Epithelial cell of esophagus (primary cell): ENCODE data around the gene SPACA9.

ENCODE experiments used
- DNase-seq: peaks from one replicate; pipeline ENCODE4 v3.0.0; 2010; ENCODE audit warnings: low read depth
- H3K4me3 ChIP-seq: 2 replicates; pipeline ENCODE4 v1.5.1; 2011; ENCODE audit warnings: mild to moderate bottlenecking, low read length, control low read depth
- CTCF ChIP-seq: IDR thresholded peaks from 2 replicates; pipeline ENCODE4 v1.5.1; 2011; ENCODE audit warnings: low read depth, mild to moderate bottlenecking, low read length, control low read depth, inconsistent platforms; ENCODE audit not compliant: insufficient read depth; ENCODE audit errors: missing control alignments

Gene SPACA9

GRCh38 chr9:132876849-132877248 lies 1.8 kb upstream of the SPACA9 start:
- TF ChIP-seq CTCF, result no peak
- H3K4me3 ChIP-seq, result no peak overlapping the region

GRCh38 chr9:132877458-132877823 lies 1.3 kb upstream of the SPACA9 start:
- H3K4me3 ChIP-seq, result peak overlapping the region; percentile 57
- TF ChIP-seq CTCF, result no peak
- DNase-seq, result no peak

More at GRCh38 chr9:132876849-132877248, 1.8 kb upstream of the SPACA9 start:
- DNase-seq, result no peak

- peak within 1 kb of the TSS; percentile 57 for H3K4me3 ChIP-seq
- TF ChIP-seq CTCF, result no peak
- DNase-seq, result peak; percentile 73
Observed at GRCh38 chr9:132877824-132878694, 639 bp upstream of the SPACA9 start, which contains the start of gene AK8. AK8 (minus strand) TSS chr9:132878284; CDS start chr9:132878255, 29 bp downstream.

GRCh38 chr9:132879457-132880323 lies 992 bp downstream of the SPACA9 start:
- no peak for DNase-seq
- no peak for TF ChIP-seq CTCF
- H3K4me3 ChIP-seq, result no peak overlapping the region

GRCh38 chr9:132880324-132880661 lies 1.6 kb downstream of the SPACA9 start:
- no peak overlapping the region for H3K4me3 ChIP-seq
- TF ChIP-seq CTCF, result no peak
- DNase-seq, result peak; percentile 23

GRCh38 chr9:132881826-132882225 lies 3.1 kb downstream of the SPACA9 start:
- TF ChIP-seq CTCF, result no peak
- H3K4me3 ChIP-seq, result no peak overlapping the region
- DNase-seq, result no peak
